Calu3 (cell line): Measurements from ENCODE around the gene ATG2B. TPM values are rescaled to one million over a fixed set of nuclear protein-coding genes. Genes with fewer than 3 reads are reported as not detected.

ENCODE experiments used
- BruUV-seq: library from RNA; stranded (reverse); fragments of 400-500 nt; replicated peaks from 2 replicates; lab custom pipeline; 2021; lab: Mats Ljungman, UMichigan
- CTCF ChIA-PET: fragments of 300-600 bp; sonication (Branson Sonifier 250); formaldehyde crosslinking; loops from one replicate; lab custom pipeline; 2022; ENCODE audit warnings: antibody characterized with exemption; lab: Charles Lee
- DNase-seq: peaks from one replicate; pipeline ENCODE4 v3.0.0; 2022
- H3K27ac Mint-ChIP-seq: one replicate; pipeline ENCODE4 v1.8.0; 2022; ENCODE audit warnings: mixed read lengths; ENCODE audit not compliant: unreplicated experiment
- H3K27me3 Mint-ChIP-seq: one replicate; pipeline ENCODE4 v1.8.0; 2022; ENCODE audit warnings: mixed read lengths; ENCODE audit not compliant: unreplicated experiment
- H3K36me3 Mint-ChIP-seq: one replicate; pipeline ENCODE4 v1.8.0; 2022; ENCODE audit warnings: mild to moderate bottlenecking, moderate library complexity, mixed read lengths; ENCODE audit not compliant: insufficient read depth, unreplicated experiment
- H3K4me1 Mint-ChIP-seq: one replicate; pipeline ENCODE4 v1.8.0; 2022; ENCODE audit warnings: mild to moderate bottlenecking, low read depth, mixed read lengths; ENCODE audit not compliant: unreplicated experiment
- H3K4me3 Mint-ChIP-seq: one replicate; pipeline ENCODE4 v1.8.0; 2022; ENCODE audit warnings: mild to moderate bottlenecking, low read depth, moderate library complexity, mixed read lengths; ENCODE audit not compliant: unreplicated experiment
- H3K9me3 Mint-ChIP-seq: one replicate; pipeline ENCODE4 v1.8.0; 2022; ENCODE audit warnings: low read depth, mixed read lengths; ENCODE audit not compliant: unreplicated experiment
- intact Hi-C: fragments of 100-400 bp; cut with micrococcal nuclease; formaldehyde crosslinking; loops from one replicate; pipeline ENCODE4 v1.10.0; 2022; ENCODE audit not compliant: unreplicated experiment
- total RNA-seq: library from RNA; stranded (reverse); gene quantifications from 2 replicates; pipeline ENCODE4 v1.2.3, GENCODE V29; 2022
- TF ChIP-seq, protein P1 (sequence below): fragments of 200-600 bp; IDR thresholded peaks from one replicate; pipeline ENCODE4 v1.8.0; 2022; ENCODE audit warnings: antibody characterized with exemption; ENCODE audit not compliant: unreplicated experiment

The ATG2B gene
- total RNA-seq, 1 experiment from 2014 or later: 14.5 TPM

DNA sequence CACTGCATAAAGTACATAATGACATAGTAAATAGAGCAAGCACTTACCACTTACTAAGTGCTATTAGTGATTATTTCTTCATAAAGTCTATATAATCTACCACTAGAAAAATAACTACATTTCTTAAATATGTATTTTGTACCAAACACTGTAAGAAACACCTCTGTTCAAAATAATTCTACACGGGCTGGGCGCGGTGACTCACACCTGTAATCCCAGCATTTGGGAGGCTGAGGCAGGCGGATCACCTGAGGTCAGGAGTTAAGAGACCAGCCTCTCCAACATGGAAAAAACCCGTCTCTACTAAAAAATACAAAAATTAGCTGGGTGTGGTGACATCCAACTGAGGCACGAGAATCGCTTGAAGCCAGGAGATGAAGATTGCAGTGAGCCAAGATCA lies 38.9 kb downstream of the ATG2B start:
- Mint-ChIP-seq H3K4me3 (no peak overlapping the region), H3K4me1 (no peaks in the 10 kb centered on the region), H3K9me3 (no peaks in the 10 kb centered on the region), H3K27me3 (no peaks in the 10 kb centered on the region), H3K27ac (no peak overlapping the region), H3K36me3 (no peaks in the 10 kb centered on the region)
- CTCF ChIA-PET: no interaction called here
- BruUV-seq: no TSS peak
- intact Hi-C loops: no loop called here
- TF ChIP-seq, protein P1, sequence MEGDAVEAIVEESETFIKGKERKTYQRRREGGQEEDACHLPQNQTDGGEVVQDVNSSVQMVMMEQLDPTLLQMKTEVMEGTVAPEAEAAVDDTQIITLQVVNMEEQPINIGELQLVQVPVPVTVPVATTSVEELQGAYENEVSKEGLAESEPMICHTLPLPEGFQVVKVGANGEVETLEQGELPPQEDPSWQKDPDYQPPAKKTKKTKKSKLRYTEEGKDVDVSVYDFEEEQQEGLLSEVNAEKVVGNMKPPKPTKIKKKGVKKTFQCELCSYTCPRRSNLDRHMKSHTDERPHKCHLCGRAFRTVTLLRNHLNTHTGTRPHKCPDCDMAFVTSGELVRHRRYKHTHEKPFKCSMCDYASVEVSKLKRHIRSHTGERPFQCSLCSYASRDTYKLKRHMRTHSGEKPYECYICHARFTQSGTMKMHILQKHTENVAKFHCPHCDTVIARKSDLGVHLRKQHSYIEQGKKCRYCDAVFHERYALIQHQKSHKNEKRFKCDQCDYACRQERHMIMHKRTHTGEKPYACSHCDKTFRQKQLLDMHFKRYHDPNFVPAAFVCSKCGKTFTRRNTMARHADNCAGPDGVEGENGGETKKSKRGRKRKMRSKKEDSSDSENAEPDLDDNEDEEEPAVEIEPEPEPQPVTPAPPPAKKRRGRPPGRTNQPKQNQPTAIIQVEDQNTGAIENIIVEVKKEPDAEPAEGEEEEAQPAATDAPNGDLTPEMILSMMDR: no peak
- DNase-seq: no peak

DNA sequence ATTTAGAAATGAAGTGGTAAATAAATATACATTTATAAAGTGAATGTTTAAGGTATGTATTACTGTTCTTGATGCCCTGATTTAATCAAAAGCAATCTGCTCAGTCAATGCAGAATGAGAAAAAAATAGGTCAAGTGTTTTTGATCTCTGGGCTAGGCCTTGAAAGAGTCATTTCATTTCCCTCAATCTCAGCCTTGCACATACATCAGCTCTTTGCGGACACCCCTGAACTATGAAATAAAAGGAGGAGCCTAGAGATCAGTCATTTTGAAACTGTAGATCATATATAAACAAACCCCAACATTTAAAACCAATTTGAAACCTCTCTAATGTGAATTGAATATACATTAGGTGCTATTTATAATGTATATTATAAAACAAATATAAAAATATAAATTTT lies 42.5 kb downstream of the ATG2B start:
- TF ChIP-seq, protein P1: no peak
- Mint-ChIP-seq H3K27ac (no peak overlapping the region), H3K9me3 (peaks cover 2% of the 10 kb centered on the region), H3K36me3 (peaks cover 5% of the 10 kb centered on the region), H3K27me3 (no peaks in the 10 kb centered on the region), H3K4me3 (no peak overlapping the region), H3K4me1 (no peaks in the 10 kb centered on the region)
- CTCF ChIA-PET: no interaction called here
- intact Hi-C loops: no loop called here
- no peak for DNase-seq
- BruUV-seq: no TSS peak

DNA sequence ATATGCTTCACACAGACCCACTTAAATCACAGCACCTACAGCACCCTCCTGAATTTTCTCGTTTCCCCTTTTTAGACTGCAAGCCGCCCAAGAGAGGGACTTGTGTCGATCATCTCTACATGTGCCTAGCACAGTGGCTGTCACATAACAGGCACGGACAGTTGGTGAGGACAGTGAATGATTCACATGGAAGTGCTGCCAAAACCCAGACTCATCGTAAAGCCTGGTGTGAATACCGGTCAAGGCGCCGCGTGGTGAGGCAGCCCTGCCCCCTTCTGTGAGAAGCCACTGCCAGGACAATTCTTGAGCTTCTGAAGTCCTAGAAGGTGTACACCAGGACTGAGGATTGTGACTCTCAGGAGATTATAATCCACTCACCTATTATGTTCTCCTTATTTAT lies 44.3 kb downstream of the ATG2B start:
- H3K4me1 Mint-ChIP-seq: no peaks in the 10 kb centered on the region
- TF ChIP-seq, protein P1: no peak
- H3K9me3 Mint-ChIP-seq: peaks cover 2% of the 10 kb centered on the region
- H3K36me3 Mint-ChIP-seq: peaks cover 5% of the 10 kb centered on the region
- intact Hi-C loops: no loop called here
- H3K4me3 Mint-ChIP-seq: no peak overlapping the region
- BruUV-seq: no TSS peak
- H3K27ac Mint-ChIP-seq: no peak overlapping the region
- CTCF ChIA-PET: no interaction called here
- no peaks in the 10 kb centered on the region for H3K27me3 Mint-ChIP-seq
- DNase-seq: no peak

DNA sequence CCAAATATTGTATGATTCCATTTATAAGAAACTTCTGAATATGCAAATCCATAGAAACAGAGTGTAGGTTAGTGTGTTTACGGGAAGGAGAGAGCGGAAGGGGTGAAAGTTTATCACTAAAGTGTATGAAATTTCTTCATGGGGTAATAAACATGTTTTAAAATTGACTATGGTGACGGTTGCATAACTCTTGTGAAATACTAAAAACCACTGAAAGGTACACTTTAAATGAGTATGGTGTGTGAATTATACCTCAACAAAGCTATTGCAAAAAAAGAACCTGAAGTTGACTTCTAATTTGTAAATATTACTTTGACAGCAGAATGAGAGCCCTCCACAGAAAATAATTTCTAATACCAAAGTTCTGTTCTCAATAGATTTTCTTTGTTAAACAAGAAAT lies 47.1 kb downstream of the ATG2B start:
- peaks cover 5% of the 10 kb centered on the region for H3K36me3 Mint-ChIP-seq
- intact Hi-C loops: no loop called here
- peaks cover 2% of the 10 kb centered on the region for H3K9me3 Mint-ChIP-seq
- no peak overlapping the region for H3K27ac Mint-ChIP-seq
- TF ChIP-seq, protein P1: no peak
- CTCF ChIA-PET: no interaction called here
- H3K4me1 Mint-ChIP-seq: no peaks in the 10 kb centered on the region
- H3K4me3 Mint-ChIP-seq: no peak overlapping the region
- no peak for DNase-seq
- no peaks in the 10 kb centered on the region for H3K27me3 Mint-ChIP-seq
- BruUV-seq: no TSS peak

DNA sequence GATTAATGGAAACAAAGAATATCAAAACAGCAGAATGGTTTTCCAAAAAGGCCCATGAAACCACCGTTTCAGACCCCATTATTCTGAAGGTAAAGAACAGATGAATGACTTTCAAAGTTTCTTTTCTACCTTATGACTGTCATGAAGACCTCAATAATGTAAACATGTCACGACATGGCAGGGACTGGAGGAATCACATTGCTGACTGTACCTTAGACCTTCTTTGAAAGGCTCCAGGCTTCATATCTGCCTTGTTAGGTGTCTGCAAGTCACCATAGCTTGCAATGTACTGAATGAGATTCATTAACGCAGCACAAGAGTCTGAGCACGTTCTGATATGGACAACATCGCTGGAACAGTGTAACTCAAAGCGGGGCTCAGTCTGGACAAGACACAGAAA lies 52.2 kb downstream of the ATG2B start:
- TF ChIP-seq, protein P1: no peak
- BruUV-seq: no TSS peak
- no peak overlapping the region for H3K27ac Mint-ChIP-seq

More for the DNA sequence above, 52.2 kb downstream of the ATG2B start:
- intact Hi-C loops: no loop called here
- peaks cover 19% of the 10 kb centered on the region for H3K36me3 Mint-ChIP-seq
- peaks cover 1% of the 10 kb centered on the region for H3K9me3 Mint-ChIP-seq
- CTCF ChIA-PET: no interaction called here
- H3K4me1 Mint-ChIP-seq: peaks cover 25% of the 10 kb centered on the region
- no peak overlapping the region for H3K4me3 Mint-ChIP-seq
- no peaks in the 10 kb centered on the region for H3K27me3 Mint-ChIP-seq
- no peak for DNase-seq
